ENCODE measurements around the gene GALNT13. TPM values are rescaled to one million over a fixed set of nuclear protein-coding genes. Genes with fewer than 3 reads are reported as not detected.

The GALNT13 gene
- total RNA-seq, 1 experiment from 2014 or later: 0.05 TPM

- no peak for DNase-seq (ENCODE audit: low spot score)
Observed at GRCh38 chr2:153944800-153945199, 73.1 kb downstream of the GALNT13 start.

GRCh38 chr2:153946036-153946435 lies 74.3 kb downstream of the GALNT13 start:
- no peak for DNase-seq (ENCODE audit: low spot score)

DNA sequence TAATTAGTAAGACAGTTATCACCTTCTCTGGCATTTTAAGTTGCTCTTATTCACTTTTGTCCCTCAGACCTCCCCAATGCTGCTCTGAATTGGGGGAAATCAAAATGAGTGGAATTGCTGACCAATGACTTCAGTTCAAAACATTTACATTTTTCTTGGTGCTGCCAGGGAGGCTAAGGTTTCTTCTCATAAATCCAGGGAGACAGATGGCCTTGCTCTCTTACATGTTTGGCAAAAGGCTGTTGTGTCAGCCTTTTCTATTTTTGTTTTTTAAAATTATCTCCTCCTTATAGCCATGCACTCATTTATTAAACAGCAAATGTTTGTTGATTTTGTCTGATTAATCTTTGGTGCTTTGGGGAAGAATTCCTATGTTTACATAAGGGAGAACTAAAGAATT lies 82.0 kb downstream of the GALNT13 start:
- DNase-seq (ENCODE audit: low spot score): no peak

- peak; percentile 29 for DNase-seq (ENCODE audit: low spot score)
Observed at GRCh38 chr2:153963256-153963655, 91.5 kb downstream of the GALNT13 start.

DNA sequence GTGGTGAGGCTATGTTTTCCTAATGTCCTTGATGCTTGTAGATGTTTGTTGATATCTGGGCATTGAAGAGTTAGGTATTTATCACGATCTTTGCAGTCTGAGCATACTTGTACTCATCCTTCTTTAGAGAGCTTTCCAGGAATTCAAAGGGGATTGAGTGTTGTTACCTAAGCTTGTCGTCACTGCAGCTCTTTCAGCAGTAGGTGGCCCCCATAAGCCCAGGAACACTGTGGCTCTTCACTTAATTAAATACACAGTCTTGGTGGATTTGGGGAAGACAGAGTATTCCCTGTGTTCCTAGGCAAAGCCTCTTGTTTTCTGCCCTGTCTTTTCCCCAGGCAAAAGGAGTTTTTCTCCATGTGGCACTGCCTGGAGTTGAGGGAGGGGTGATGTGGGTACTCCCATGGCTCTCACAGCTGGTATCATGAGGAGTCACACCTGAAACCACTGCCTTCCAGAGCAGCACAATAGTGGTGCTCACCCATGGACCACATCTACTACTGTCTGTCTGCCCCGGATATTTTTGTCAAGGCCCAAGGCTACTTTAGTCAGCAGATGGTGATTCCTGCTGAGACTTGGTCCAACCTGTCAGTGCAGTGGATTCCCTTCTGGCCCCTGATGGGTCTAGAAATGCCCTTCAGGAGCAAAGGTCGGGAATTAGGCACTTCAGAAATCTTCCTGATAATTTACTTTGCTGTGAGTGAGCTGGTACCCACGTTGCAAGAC lies 95.7 kb downstream of the GALNT13 start:
- no peak for DNase-seq (ENCODE audit: low spot score)

GRCh38 chr2:153971250-153971649 lies 99.5 kb downstream of the GALNT13 start:
- DNase-seq (ENCODE audit: low spot score): no peak

DNA sequence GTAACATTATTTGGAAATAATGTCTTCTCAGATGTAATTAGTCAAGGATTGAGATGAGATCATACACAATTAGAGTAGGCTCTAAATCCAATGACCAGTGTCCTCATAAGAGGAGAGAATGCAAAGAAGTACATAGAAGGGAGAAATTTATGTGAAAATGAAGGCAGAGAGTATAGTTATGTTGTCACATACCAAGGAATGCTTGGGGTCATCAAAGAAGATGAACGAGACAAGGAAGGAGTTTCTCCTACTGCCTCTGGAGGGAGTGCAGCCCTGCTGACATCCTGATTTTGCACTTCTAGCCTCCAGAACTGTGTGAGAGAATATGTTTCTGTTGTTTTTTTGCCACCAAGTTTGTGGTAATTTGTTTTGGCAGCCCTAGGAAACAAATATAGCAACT lies 100.1 kb downstream of the GALNT13 start:
- no peak for DNase-seq (ENCODE audit: low spot score)

GRCh38 chr2:153972412-153972811 lies 100.7 kb downstream of the GALNT13 start:
- DNase-seq (ENCODE audit: low spot score): no peak

DNA sequence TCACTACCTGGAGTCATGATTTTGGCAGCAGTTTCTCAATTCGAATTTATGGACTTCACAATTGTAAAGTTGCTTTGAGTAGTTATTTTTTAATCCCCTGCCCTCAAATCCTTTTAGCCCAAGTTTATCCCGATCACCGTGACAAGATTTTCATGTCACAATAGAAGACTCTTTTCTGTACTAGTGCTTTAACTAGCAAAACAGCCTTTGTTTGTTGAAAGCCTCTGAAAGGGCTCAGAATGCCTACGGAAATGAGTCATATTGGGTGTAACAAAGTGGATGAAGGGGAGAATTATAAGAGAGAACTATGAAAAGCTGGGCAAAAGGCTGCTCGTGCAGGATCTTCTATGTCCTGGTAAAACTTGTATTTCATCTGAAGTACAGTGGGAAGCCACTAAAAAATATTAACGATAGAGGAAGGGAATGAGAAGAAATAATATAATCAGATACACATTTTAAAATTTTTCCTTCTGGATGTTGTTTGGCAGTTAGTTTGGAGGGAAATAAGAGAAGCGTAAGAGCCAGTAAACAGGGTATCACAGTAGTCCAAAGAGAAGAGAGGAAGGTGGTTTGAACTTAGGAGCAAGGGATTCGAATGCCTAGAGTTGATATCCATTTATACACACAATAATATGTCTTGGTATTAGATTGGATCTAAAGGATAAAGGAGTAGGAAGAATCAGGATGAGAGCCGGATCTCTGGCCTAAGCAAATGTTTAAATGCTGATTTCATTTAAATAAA lies 114.9 kb downstream of the GALNT13 start:
- DNase-seq (ENCODE audit: low spot score): peak; percentile 75

GRCh38 chr2:153990771-153991170 lies 119.0 kb downstream of the GALNT13 start:
- DNase-seq (ENCODE audit: low spot score): no peak

DNA sequence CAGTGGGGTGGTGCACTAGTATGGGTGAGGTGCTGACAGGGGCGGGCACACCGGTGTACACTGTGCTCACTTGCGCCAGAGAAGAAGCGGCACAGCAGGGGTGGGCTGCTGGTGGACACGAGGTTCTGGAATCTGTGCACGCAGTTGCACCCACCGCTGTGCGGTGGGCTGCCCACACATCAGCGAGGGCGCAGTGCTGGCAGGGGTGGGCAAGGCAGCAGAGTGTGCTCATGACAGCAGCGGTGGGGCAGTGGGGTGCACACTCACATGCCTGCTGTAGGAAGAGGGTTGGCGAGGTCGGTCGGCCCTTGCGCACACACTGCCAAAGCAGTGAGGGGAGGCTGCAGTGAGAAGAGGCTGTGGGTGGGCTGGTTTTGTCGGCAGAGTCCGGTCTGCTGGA lies 141.8 kb downstream of the GALNT13 start:
- no peak for DNase-seq (ENCODE audit: low spot score)

DNA sequence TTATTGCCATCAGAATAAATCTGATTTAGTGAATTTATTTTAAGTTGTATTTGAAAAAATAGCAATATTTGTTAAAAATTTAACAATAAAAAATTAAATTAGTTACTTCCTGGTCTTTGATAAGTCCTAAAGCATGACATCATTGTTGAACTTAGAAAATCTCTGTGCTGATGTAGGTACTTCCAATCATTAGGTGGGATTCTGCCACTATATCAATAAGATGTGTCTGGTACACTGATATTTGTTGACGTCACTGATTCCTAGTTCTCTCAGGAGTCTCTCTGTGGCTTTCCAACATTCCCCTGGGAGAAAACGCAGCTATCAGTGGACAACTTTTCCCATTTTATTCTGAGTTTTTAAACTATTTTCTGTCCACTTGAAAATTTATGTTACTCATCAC lies 143.5 kb downstream of the GALNT13 start:
- no peak for DNase-seq (ENCODE audit: low spot score)

DNA sequence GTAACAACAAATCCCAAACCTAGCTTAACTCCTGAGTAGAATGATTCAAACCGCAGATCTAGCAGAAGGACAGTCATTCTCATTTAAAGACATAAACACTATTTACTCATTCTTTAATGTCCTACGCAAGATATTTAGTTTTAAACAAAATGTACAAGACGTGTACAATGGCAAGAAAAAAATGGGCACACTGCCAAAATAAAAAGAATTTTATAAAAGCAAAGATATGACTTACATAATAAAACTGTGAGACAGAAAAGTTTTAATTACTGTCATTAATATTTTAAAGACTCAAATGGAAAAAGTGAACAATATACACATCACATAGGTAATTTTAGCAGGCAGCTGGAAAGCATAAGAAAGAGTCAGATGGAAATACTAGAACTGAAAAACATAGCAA lies 157.8 kb downstream of the GALNT13 start:
- DNase-seq (ENCODE audit: low spot score): no peak

DNA sequence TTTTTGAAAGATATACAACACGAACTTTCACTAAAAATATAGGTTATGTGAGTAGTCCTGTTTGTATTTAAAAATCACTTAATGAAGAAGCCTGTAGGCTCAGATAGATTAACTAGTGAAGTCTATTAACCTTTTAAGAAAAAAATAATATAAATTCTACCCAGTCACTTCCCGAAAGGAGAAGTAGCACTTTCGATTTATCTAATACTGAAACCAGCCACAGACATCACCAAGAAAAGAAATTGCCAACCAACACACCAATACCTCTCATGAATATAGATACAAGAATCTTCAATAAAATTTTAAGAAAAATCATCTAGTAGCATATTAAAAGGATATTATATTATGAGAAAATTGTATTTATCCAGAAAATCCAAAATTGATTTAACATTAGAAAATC lies 160.5 kb downstream of the GALNT13 start:
- DNase-seq (ENCODE audit: low spot score): no peak

DNA sequence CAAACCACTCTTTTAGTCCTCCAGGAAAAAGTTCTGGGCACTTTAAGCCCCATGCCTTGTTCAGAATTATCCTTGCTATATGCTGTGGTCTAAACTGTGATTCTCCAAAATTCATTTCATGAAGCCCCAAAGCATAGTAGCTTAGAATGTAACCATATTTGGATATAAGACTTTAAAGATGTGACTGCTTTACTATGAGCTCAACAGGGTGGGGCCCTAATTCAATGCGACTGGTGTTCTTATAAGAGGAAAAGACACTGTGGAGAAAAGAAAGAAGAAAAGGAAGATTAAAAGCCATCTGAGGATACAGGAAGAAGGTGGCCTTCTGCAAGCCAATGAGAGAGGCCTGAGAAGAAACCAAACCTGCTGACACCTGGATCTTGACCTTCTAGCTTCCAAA lies 174.8 kb downstream of the GALNT13 start:
- DNase-seq (ENCODE audit: low spot score): no peak

DNA sequence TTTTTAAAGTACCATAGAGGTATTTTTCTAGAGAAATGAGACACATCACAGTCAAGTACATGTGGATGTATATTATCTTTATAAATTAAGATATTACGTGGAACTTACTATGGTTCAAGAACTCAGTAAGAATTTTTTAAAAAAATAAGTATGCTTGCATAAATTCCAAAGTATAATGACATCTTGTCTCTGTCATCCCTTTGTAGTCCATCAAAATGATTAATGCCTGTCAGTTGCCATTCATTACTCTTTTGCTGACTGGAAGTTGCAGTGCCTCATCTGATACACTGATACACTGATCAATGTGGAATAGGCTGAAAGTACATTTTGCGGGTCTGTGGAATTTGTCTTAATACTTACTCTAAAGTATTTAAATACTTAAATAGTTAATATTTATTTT lies 177.2 kb downstream of the GALNT13 start:
- no peak for DNase-seq (ENCODE audit: low spot score)

GRCh38 chr2:154049561-154049960 lies 177.8 kb downstream of the GALNT13 start:
- no peak for DNase-seq (ENCODE audit: low spot score)

GRCh38 chr2:154067124-154067523 lies 195.4 kb downstream of the GALNT13 start:
- DNase-seq (ENCODE audit: low spot score): no peak

DNA sequence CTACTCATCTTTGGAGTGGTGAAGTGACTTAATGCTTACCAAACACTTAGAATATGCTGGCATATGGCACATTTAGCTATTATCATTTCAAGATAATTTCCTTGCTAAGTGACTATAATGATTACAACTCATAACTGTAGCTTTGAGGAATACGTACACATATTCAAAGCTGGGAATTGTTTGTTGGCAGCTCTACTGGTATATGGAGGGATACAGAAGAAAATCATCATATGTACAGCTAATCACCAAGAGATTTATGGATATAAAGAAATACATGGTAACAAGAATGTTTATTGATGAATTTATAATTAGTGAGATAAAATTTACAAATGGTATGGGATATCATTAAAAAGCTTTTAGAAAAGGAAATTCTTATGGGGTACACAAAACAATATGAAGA lies 207.2 kb downstream of the GALNT13 start:
- DNase-seq (ENCODE audit: low spot score): no peak

DNA sequence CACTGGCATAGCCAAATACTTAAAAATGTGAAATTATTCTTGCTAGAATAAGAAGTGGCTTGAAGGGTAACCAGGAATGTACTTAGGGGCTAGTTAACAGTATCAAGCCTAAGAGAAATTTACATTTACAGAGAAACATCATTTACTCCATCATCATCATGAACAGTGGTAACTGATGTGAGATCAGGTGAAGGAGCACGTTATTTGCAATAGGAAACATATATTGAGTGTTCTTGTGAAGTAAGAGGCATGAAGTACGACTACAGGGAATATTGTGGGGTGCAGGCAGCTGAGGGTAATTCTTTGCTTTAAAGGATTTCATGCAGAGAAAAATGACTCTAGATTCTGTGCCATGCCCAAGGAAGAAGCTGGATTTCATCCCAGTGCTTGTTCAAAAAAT lies 220.8 kb downstream of the GALNT13 start:
- no peak for DNase-seq (ENCODE audit: low spot score)

GRCh38 chr2:154093856-154094255 lies 222.1 kb downstream of the GALNT13 start:
- no peak for DNase-seq (ENCODE audit: low spot score)

- no peak for DNase-seq (ENCODE audit: low spot score)
Observed at GRCh38 chr2:154097833-154098398, 226.2 kb downstream of the GALNT13 start.

DNA sequence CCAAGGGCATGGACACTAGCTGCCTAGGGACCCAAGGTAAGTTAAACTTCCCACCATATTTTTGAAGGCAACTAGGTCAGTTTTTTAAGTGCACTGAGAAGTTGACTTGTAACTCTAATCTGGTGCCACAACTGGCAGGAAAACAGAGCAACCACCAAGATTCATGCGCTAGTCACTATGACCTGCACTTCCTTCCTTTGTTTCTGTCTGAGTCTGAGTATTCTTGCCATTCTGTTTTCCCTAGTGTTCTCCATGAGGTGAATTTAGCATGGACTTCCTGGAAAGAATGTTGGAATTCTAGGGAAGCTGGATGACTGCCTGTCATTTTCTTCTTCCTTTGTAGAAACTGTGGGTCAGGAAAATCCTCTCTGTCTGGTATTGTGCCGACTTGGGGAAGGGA lies 249.0 kb downstream of the GALNT13 start:
- no peak for DNase-seq (ENCODE audit: low spot score)
